Gastroesophageal sphincter (tissue), 3 donors: ENCODE measurements around the gene INO80.

Experiments
- POLR2A ChIP-seq, 2 donors: fragments of 450-650 bp; IDR thresholded peaks; one replicate each; pipeline ENCODE4 v1.6.1; 2017; ENCODE audit warnings: antibody characterized with exemption in 2 of 2, mild to moderate bottlenecking in 2 of 2, moderate library complexity in 1 of 2
- TF ChIP-seq, protein P1 (sequence below), 4 experiments: fragments of 200-600 bp in 2 of 4; fragments of 450-650 bp in 2 of 4; sonication (generic) in 1 of 4; IDR thresholded peaks; one replicate each; pipeline ENCODE4 v1.5.1; 2017 to 2019; ENCODE audit warnings: antibody characterized with exemption in 4 of 4, mild to moderate bottlenecking in 2 of 4, moderate library complexity in 2 of 4

DNA sequence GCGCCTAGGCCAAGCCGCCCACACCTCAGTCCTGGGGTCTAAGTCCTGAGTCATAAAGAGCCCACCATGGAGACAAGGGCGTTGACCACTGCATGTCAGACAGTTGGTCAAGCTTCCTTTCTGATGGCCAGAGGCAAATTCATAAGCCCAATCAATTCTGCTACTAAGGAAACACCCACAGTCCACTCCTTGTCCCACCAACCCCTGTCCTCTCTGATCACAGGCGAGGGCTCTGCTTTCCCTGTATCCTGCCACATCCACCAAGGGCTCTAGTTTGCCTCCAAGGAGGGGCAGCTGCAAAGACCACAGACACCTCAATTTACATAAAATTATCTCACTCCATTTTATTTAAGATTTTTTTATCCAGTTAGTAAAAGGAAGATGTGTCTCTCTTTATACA is 137.5 kb downstream of the INO80 start:
- TF ChIP-seq, protein P1, sequence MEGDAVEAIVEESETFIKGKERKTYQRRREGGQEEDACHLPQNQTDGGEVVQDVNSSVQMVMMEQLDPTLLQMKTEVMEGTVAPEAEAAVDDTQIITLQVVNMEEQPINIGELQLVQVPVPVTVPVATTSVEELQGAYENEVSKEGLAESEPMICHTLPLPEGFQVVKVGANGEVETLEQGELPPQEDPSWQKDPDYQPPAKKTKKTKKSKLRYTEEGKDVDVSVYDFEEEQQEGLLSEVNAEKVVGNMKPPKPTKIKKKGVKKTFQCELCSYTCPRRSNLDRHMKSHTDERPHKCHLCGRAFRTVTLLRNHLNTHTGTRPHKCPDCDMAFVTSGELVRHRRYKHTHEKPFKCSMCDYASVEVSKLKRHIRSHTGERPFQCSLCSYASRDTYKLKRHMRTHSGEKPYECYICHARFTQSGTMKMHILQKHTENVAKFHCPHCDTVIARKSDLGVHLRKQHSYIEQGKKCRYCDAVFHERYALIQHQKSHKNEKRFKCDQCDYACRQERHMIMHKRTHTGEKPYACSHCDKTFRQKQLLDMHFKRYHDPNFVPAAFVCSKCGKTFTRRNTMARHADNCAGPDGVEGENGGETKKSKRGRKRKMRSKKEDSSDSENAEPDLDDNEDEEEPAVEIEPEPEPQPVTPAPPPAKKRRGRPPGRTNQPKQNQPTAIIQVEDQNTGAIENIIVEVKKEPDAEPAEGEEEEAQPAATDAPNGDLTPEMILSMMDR (IDR thresholded peaks at IDR 0.05) = no peak
- no peak for TF ChIP-seq POLR2A (IDR thresholded peaks at IDR 0.05)
